ENCODE results near the gene ITCH.

ITCH gene

DNA sequence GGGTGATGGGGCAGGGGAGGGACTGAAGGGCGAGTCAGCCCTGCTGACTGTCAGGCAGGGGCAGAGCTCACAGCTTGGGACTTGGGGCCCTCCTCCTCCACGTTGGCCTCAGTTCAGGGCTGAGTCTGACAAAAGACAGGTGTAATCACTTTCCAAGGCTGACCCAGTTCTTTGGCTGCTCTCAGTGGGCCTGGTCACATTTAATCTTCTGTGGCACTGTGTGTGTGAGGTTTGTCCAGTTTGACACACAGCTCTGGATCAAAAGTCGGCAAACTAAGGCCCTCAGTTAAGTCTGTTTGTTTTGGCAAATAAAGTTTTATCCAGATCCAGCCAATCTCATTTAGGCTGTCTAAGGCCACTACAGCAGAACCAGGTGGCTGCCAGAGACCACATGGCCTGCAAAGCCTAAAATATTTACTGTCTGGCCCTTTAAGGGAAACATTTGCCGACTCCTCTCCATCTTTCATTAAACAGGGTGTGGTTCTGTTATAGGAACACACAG lies 190.3 kb downstream of the ITCH start:
- DNase-seq (ENCODE audit: low read depth): no peak

DNA sequence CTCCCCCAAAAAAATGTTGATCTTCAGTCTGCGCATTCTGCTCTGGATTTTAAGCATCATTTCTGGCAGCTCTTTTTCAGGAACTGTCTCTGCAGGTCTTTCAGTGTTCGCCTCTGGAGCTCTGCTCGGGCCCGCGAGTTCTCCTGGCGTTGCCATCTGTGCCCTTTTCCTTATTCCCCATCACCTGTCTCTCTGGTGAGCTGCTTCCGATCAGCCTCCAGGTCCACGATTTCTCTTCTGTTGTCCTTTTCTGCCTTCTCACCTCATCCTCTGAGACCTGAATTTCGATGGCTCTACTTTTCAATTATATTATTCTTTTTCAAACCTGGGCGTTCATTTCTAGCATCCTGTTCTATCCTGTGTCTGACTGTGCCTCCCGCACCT lies 194.9 kb downstream of the ITCH start:
- DNase-seq (ENCODE audit: low read depth): no peak

- DNase-seq (ENCODE audit: low read depth): peak; percentile 63
These were observed 195.5 kb downstream of the ITCH start, which contains the start of gene MAP1LC3A for GRCh38 chr20:34558320-34559218. Gene MAP1LC3A (plus strand): TSS chr20:34558718. CDS start chr20:34558869, 151 bp downstream.

GRCh38 chr20:34559311-34560140 lies 196.5 kb downstream of the ITCH start:
- no peak for DNase-seq (ENCODE audit: low read depth)

GRCh38 chr20:34560141-34560523 lies 197.1 kb downstream of the ITCH start:
- DNase-seq (ENCODE audit: low read depth): no peak

- no peak for DNase-seq (ENCODE audit: low read depth)
These were observed 197.5 kb downstream of the ITCH start for GRCh38 chr20:34560614-34561013.

All from non-pigmented ciliary epithelial cell (primary cell).